Psoas muscle (tissue), 8 donors: ENCODE data around the gene OR5AR1. TPM values are rescaled to one million over a fixed set of nuclear protein-coding genes. Genes with fewer than 3 reads are reported as not detected.
"Not testable (repeated sequence)": the region's sequence is repeated elsewhere in the genome, so short reads cannot be mapped to it uniquely, and the experiment has no call there.

Experiments
- ATAC-seq, 4 donors: fragments of 200-7000 bp; cut with Tn5 transposase; one replicate each; pipeline ENCODE4 v1.9.1; 2020; ENCODE audit warnings: moderate library complexity in 3 of 4, mild to moderate bottlenecking in 2 of 4
- DNase-seq, 2 donors: peaks; one replicate each; pipeline ENCODE4 v3.0.0-alpha.2; 2020
- H3K27ac ChIP-seq: fragments of 200-600 bp; one replicate; pipeline ENCODE4 v1.8.0; 2022
- H3K27me3 ChIP-seq, 3 donors: fragments of 200-600 bp in 1 of 3; one replicate each; pipeline versions ENCODE4 v1.6.1 to v1.8.0; 2013 to 2022; ENCODE audit warnings: low read length in 2 of 3, mild to moderate bottlenecking in 2 of 3, moderate library complexity in 1 of 3; ENCODE audit not compliant: insufficient read depth in 3 of 3
- H3K36me3 ChIP-seq, 2 donors: fragments of 200-600 bp in 1 of 2; one replicate each; pipeline versions ENCODE4 v1.6.1 to v1.8.0; 2013 to 2022; ENCODE audit warnings: low read depth in 1 of 2, mild to moderate bottlenecking in 1 of 2, moderate library complexity in 1 of 2; ENCODE audit not compliant: insufficient read depth in 1 of 2
- H3K4me1 ChIP-seq: fragments of 200-600 bp; one replicate; pipeline ENCODE4 v1.8.0; 2022
- H3K4me3 ChIP-seq: fragments of 200-600 bp; one replicate; pipeline ENCODE4 v1.8.0; 2022; ENCODE audit warnings: mild to moderate bottlenecking
- H3K9me3 ChIP-seq: fragments of 200-600 bp; one replicate; pipeline ENCODE4 v1.8.0; 2022
- WGBS, 3 donors: extraction: QIAGEN DNeasy Blood & Tissue Kit; methylation state at CpG; one replicate each; pipeline versions ENCODE4 v1.1.6 to v1.1.7; 2013; 5-methylcytosine and 5-hydroxymethylcytosine counted together
- intact Hi-C, 2 donors: fragments of 100-400 bp; cut with DNase I; formaldehyde crosslinking; loops; one replicate each; pipeline versions ENCODE4 v1.11.0 to v1.14.2; 2022
- polyA plus RNA-seq, 3 donors: library from polyadenylated mRNA; stranded (reverse); fragments of 200-250 nt; gene quantifications; one replicate each; pipeline ENCODE4 v1.2.3, GENCODE V29; 2013
- total RNA-seq, 4 donors: library from RNA; stranded (reverse); fragmentation: NEBNext Ultra II Directional in 2 of 4; extraction: Animal tissue kit (Norgen Biotek cat#: 25700) in 2 of 4; gene quantifications; one replicate each; pipeline versions ENCODE4 v1.2.1 to v1.2.4, GENCODE V29; 2021 to 2023
- TF ChIP-seq, protein P1 (sequence below): fragments of 200-600 bp; IDR thresholded peaks from one replicate; pipeline ENCODE4 v1.8.0; 2022; ENCODE audit warnings: antibody characterized with exemption
- donor health status: healthy with polysubstance abuse.
- donor health status: DM: no; HTN: no; CAD: no; lungs with moderate emphysema.
- donor health status: Bipolar disorder and iron deficiency.
- donor health status: healthy.
- donor health status: DM: yes; HTN: yes; CAD: no.
- donor health status: DM: no; HTN: no; CAD: no.
- donor health status: DM: no; HTN: no; CAD: no.
- donor health status: DM: yes; HTN: yes; CAD: no.

OR5AR1 gene
- total and polyA plus RNA-seq, 7 donors: not detected

DNA sequence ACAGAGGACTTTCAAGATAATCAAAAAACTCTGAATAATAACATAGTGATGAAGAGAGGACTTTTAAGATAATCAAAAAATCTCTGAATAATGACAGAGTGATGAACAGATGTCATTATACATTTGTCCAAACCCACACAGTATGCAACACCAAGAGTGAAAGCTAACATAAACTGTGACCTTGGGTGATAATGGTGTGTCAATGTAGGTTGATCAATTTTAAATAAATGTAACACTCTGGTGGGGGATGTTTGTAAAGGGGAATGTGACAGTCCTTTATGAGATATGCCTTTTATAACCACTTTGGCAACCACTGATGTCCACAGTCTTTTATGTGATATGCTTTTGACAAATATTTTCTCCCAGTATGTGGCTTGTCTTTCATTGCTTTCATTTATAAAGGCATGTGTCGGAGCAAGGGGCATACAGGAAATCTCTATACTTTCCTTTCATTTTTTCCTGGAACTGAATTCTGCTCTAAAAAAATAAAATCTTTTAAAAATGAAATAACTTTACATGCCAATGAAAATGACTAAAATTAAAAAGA is 25.1 kb downstream of the OR5AR1 start:
- TF ChIP-seq, protein P1, sequence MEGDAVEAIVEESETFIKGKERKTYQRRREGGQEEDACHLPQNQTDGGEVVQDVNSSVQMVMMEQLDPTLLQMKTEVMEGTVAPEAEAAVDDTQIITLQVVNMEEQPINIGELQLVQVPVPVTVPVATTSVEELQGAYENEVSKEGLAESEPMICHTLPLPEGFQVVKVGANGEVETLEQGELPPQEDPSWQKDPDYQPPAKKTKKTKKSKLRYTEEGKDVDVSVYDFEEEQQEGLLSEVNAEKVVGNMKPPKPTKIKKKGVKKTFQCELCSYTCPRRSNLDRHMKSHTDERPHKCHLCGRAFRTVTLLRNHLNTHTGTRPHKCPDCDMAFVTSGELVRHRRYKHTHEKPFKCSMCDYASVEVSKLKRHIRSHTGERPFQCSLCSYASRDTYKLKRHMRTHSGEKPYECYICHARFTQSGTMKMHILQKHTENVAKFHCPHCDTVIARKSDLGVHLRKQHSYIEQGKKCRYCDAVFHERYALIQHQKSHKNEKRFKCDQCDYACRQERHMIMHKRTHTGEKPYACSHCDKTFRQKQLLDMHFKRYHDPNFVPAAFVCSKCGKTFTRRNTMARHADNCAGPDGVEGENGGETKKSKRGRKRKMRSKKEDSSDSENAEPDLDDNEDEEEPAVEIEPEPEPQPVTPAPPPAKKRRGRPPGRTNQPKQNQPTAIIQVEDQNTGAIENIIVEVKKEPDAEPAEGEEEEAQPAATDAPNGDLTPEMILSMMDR: no peak
- intact Hi-C loops: no loop called here
- 62 to 75% (median 68%) methylated on average over 1 of the region's 1 CpG for WGBS, 3 donors
- DNase-seq (no peak), ATAC-seq (no peak)
- Histone ChIP-seq H3K9me3 (no peaks in the 10 kb centered on the region), H3K27ac (no peak overlapping the region), H3K4me1 (no peaks in the 10 kb centered on the region), H3K36me3 (no peaks in the 10 kb centered on the region), H3K27me3 (no peaks in the 10 kb centered on the region), H3K4me3 (no peak overlapping the region)

- DNase-seq, H3K27me3 ChIP-seq, ATAC-seq, H3K36me3 ChIP-seq, H3K27ac ChIP-seq, H3K9me3 ChIP-seq, H3K4me3 ChIP-seq, H3K4me1 ChIP-seq, intact Hi-C loops: not testable (repeated sequence)
- WGBS, 3 donors: 82 to 86% (median 85%) methylated on average over 3 of the region's 3 CpGs
Measured at GRCh38 chr11:56691179-56691578, 27.7 kb downstream of the OR5AR1 start.

GRCh38 chr11:56693428-56693827 is 29.9 kb downstream of the OR5AR1 start:
- TF ChIP-seq, protein P1: no peak
- intact Hi-C loops: no loop called here
- Histone ChIP-seq H3K36me3 (no peaks in the 10 kb centered on the region), H3K27ac (no peak overlapping the region), H3K4me1 (no peaks in the 10 kb centered on the region), H3K9me3 (no peaks in the 10 kb centered on the region), H3K4me3 (no peak overlapping the region), H3K27me3 (no peaks in the 10 kb centered on the region)
- DNase-seq (no peak), ATAC-seq (no peak)
- 75 to 89% (median 77%) methylated on average over 2 of the region's 2 CpGs for WGBS, 3 donors

GRCh38 chr11:56698795-56699194 is 35.3 kb downstream of the OR5AR1 start, which contains the start of gene OR9G1:
Gene OR9G1, plus strand, starts transcription at chr11:56699095. Its CDS starts 1,293 bp downstream, at chr11:56700388.
- DNase-seq (no peak), ATAC-seq (no peak)
- Histone ChIP-seq H3K9me3 (no peaks in the 10 kb centered on the region), H3K27me3 (no peaks in the 10 kb centered on the region), H3K36me3 (no peaks in the 10 kb centered on the region), H3K4me1 (no peaks in the 10 kb centered on the region), H3K27ac (no peak within 1 kb of the TSS), H3K4me3 (no peak within 1 kb of the TSS)
- 84 to 88% (median 85%) methylated on average over 1 of the region's 1 CpG for WGBS, 3 donors
- intact Hi-C loops: no loop called here
- TF ChIP-seq, protein P1: no peak

DNA sequence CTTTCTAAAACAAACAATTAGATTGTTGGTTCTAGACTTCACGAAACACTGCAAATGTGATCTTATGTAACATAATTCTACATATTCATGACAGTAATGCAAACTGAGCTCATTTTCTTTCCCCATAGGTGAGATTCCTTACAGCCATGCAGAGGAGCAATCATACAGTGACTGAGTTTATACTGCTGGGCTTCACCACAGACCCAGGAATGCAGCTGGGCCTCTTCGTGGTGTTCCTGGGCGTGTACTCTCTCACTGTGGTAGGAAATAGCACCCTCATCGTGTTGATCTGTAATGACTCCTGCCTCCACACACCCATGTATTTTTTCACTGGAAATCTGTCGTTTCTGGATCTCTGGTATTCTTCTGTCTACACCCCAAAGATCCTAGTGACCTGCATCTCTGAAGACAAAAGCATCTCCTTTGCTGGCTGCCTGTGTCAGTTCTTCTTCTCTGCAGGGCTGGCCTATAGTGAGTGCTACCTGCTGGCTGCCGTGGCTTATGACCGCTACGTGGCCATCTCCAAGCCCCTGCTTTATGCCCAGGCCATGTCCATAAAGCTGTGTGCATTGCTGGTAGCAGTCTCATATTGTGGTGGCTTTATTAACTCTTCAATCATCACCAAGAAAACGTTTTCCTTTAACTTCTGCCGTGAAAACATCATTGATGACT is 36.9 kb downstream of the OR5AR1 start:
- 51 to 55% (median 54%) methylated on average over 10 of the region's 10 CpGs for WGBS, 3 donors
- H3K27ac ChIP-seq: no peak overlapping the region
- TF ChIP-seq, protein P1: no peak
- ATAC-seq (no peak), DNase-seq (no peak)
- no peaks in the 10 kb centered on the region for H3K36me3 ChIP-seq
- H3K9me3 ChIP-seq: no peaks in the 10 kb centered on the region
- intact Hi-C loops: no loop called here
- H3K4me1 ChIP-seq: no peaks in the 10 kb centered on the region
- H3K27me3 ChIP-seq: no peaks in the 10 kb centered on the region
- no peak overlapping the region for H3K4me3 ChIP-seq
